Measurements from ENCODE around the gene DIO3. TPM values are rescaled to one million over a fixed set of nuclear protein-coding genes. Genes with fewer than 3 reads are reported as not detected.

DIO3 gene
- total RNA-seq, 1 experiment from 2014 or later: not detected

- Histone ChIP-seq H2AK5ac (ENCODE audit: insufficient read length, low read length) (no peak overlapping the region), H3T11ph (ENCODE audit: low read length) (no peak overlapping the region), H4K91ac (ENCODE audit: insufficient read length, low read depth, low read length) (no peak overlapping the region), H2BK120ac (ENCODE audit: low read depth, low read length, poor library complexity, severe bottlenecking) (no peak overlapping the region), H3K23ac (ENCODE audit: insufficient read length, low read depth, low read length) (no peak overlapping the region), H2BK20ac (ENCODE audit: low read depth, low read length, poor library complexity, severe bottlenecking) (no peak overlapping the region), H3K4me1 (ENCODE audit: insufficient read depth, low read length) (no peaks in the 10 kb centered on the region), H4K8ac (replicated peaks; ENCODE audit: insufficient read length, low read depth, low read length) (no peak overlapping the region), H2BK12ac (ENCODE audit: insufficient read length, low read depth, low read length) (no peak overlapping the region), H3K56ac (ENCODE audit: insufficient read length, low read depth, low read length) (no peak overlapping the region), H3K27ac (ENCODE audit: insufficient read length, low read depth, low read length) (no peak overlapping the region), H3K79me2 (ENCODE audit: insufficient read depth, low read length) (no peaks in the 10 kb centered on the region), H3K18ac (ENCODE audit: insufficient read length, low read depth, low read length) (no peak overlapping the region), H4K20me1 (ENCODE audit: control insufficient read depth, insufficient read depth, insufficient read length) (no peaks in the 10 kb centered on the region), H2AFZ (ENCODE audit: low read length) (no peak overlapping the region), H3K9me3 (ENCODE audit: control insufficient read depth, low read depth, low read length) (no peaks in the 10 kb centered on the region), H2BK5ac (ENCODE audit: insufficient read length, low read length) (no peak overlapping the region), H3K79me1 (ENCODE audit: insufficient read depth, low read depth, low read length, poor library complexity, severe bottlenecking) (no peaks in the 10 kb centered on the region), H3K27me3 (ENCODE audit: insufficient read depth, low read length) (no peaks in the 10 kb centered on the region), H3K4me2 (ENCODE audit: insufficient read depth, insufficient read length, low read length) (no peak overlapping the region), H2BK15ac (ENCODE audit: low read depth, low read length) (no peak overlapping the region), H3K14ac (ENCODE audit: insufficient read depth, low read length) (peak overlapping the region; percentile 1; the same call in 1 of the 2 replicates), H3K23me2 (ENCODE audit: insufficient read length, low read depth, low read length, poor library complexity, severe bottlenecking) (no peaks in the 10 kb centered on the region), H3K4ac (ENCODE audit: low read depth, low read length) (no peak overlapping the region), H3K9ac (ENCODE audit: extremely low read depth, insufficient read length, low read length) (no peak overlapping the region), H4K5ac (ENCODE audit: insufficient read length, low read depth, low read length) (no peak overlapping the region)
- H3K4me1 Mint-ChIP-seq: no peaks in the 10 kb centered on the region
- H3K9me3 Mint-ChIP-seq: peaks cover 0 to 7% of the 10 kb centered on the region in 2 experiments; a peak in 3 of 5 replicates
- peak overlapping the region in 1 of 3 experiments; percentile 49; a peak in 2 of 7 replicates for H3K27ac Mint-ChIP-seq
- H3K27me3 Mint-ChIP-seq (ENCODE audit: low read depth): peaks cover 35% of the 10 kb centered on the region
- no peaks in the 10 kb centered on the region; a peak in 1 of 7 replicates for H3K36me3 Mint-ChIP-seq (ENCODE audit: insufficient read depth in 1 of 3, low read depth in 3 of 3)
- no peak overlapping the region for H3K4me3 Mint-ChIP-seq
- DNase-seq: no peak
- no CpG with 5 or more reads among the region's 9 CpGs for WGBS (ENCODE audit: extremely low coverage, insufficient read length, low lambda C conversion rate)
- TF ChIP-seq CTCF (conservative IDR thresholded peaks at IDR 0.05): no peak
These were observed 43.1 kb downstream of the DIO3 start for GRCh38 chr14:101604228-101604934.

Measured in H9 (cell line).